Activated CD4-positive, alpha-beta T cell treated with anti-CD3 and anti-CD28 coated beads, Interleukin-2, amount 50 U/mL, for 4 hours (primary cell): Measurements from ENCODE around the gene ANK2.

Source experiments
- DNase-seq, 2 experiments: peaks; one replicate each; pipeline ENCODE4 v3.0.0-alpha.2; 2020

Gene ANK2

DNA sequence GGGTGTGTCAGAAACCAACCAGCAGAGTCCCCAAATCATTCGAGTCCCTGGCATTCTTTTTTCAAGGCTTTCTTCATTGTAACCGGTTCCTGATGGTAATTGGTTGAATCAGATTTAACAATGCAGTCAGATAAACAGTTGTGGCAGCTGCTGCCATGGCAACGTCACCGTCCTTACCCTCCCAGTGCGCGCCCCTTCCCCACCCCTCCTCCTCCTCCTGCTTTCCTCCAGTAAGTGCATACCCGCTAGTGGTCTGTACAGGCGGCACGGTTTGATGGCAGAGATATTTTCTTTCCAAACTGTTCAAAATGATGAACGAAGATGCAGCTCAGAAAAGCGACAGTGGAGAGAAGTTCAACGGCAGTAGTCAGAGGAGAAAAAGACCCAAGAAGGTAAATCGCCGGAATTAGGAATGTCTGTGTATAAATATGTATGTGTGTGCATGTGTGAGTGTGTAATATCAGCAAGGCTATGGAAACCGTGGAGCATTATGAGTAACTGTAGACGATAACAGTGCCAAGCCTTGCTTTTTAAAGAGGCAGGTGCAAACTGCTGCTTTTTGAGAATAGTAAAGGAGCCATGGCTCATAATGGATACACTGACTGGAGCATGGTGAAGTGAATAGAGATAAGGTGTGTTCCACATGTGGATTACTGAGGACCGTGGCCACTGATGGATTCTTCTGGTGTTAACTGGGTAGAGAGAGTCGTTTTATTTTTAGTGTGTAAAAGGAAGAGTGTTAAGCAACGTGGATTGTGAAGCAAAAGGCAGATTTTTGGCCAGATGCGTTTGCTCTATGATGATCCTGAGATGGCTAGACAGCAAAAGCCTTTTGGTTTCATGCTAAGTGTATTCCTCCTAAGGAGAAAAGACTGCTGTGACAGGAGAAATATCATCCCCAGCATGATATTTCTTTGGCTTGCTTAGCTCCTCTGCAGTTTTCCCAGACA, at the start of gene ANK2:
ANK2 (plus strand) TSS at position 233 of the 950 bp plus-strand sequence; CDS start at position 309, 76 bp downstream.
- no peak for DNase-seq

DNA sequence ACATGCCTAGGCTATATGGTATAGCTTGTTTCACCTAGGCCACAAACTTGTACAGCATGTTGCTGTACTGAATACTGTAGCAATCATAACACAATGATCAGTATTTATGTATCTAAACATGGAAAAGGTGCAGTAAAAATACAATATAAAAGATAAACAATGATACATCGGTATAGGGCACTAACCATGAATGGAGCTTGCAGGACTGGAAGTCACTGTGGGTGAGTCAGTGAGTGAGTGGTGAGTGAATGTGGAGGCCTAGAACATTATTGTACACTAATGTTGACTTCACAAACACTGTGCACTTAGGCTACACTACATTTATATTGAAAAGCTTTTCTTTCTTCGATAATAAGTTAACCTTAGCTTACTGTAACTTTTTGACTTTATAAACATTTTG, 45.6 kb upstream of the ANK2 start:
- no peak for DNase-seq

DNA sequence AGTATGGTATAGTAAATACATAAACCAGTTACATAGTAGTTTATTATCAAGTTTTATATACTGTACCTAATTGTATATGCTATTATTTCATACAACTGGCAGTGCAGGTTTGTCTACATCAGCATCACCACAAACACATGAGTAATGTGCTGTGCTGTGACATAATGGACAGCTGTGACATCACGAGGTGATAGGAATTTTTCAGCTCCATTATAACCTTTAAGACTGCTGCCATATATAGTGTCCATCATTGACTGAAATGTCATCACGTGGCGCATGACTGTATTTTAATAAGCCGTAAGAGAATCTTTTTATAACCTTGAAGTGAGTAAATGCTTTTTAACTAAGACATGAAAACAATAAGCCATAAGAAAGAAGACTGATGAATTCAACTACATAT, 44.8 kb upstream of the ANK2 start:
- no peak for DNase-seq

DNA sequence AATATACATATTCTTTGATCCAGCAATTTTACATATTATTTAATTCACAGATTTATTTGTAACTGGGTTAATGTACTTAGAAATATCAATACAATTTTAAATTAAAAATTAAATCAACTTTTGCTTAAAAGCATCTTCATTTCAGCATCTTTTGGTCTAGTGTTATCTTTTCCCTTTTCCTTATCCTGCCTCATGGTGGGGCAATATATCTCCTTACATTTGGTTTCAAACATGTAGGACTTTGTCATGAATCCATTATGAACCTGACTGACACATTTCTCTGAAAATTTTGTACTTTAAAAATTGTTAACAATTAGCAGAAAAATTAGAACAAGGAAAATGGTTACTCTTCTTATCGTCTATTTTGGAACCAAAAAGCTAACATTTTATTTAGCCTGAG, 42.8 kb upstream of the ANK2 start:
- no peak for DNase-seq

DNA sequence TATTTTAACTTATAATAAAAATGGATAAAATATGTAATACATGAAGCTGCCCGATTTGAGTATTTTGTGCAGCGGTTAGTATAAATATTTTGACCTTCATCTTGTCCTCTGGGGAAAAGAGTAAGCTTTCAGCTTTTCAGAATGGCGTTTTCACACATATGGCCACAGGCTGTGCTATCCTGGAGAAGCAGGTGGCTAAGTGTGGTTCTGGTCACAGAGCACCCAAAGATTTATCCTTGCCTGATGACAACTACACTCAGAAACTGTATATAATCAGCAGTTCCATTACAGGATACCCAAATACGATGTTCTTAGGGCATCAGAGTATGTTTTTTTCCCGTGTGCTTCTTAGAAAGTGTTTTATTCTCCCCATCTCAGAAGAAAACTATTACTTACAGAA, 42.3 kb upstream of the ANK2 start:
- no peak for DNase-seq

DNA sequence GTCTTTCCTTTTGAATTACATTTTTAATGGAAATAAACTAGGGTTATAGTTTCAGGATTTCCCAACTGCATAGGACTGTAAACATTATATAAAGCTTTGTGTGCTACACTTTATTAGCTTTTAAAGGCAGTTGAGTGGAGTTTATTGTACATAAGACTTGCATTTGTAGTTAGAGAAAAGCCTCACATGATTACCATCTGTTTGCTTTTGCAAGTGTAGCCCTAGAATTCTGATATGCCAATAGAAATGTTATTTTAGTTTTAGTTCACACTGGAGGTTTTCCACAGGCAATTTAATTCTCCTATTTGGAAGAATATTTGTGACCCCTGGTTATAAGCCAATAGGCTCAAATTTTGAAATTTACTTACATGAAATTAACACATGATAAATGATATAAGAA, 41.3 kb upstream of the ANK2 start:
- DNase-seq, result no peak

DNA sequence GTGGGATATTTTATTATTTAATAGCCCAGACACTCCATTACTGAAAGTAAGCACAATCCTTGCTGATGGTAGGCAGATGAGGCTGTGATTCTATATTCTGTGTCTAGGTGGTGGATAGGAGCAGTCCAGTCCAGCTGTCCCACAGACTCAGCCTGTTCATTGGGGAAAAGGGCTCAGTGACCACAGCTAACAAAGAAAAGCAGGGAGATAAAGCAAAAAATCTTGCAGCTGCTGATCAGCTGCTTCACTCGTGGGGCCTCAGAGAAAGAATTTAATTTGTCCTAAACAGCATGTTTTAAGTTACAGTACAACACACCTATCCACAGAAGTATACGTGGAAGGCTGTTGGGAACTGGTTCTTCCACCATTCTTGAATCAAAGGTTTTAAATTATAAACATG, 40.7 kb upstream of the ANK2 start:
- no peak for DNase-seq

DNA sequence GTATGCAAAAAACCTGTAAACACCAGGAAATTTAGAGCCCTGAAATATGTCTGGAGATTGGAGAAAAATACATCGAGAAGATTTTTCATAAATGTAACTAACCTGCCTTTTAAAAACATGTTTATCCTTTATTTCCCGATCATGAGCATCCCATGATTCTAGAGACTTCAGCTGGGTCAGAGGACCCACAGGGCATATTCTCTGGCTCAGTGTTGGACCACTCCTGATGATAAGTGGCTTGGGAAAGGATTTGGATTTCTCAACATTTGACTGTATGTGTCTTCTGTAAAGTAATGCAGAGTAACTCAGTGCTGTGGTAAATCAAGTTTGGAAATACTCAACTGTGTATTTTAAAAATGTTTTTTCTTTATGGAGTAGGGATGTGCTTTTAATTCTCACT, 40.0 kb upstream of the ANK2 start:
- no peak for DNase-seq

DNA sequence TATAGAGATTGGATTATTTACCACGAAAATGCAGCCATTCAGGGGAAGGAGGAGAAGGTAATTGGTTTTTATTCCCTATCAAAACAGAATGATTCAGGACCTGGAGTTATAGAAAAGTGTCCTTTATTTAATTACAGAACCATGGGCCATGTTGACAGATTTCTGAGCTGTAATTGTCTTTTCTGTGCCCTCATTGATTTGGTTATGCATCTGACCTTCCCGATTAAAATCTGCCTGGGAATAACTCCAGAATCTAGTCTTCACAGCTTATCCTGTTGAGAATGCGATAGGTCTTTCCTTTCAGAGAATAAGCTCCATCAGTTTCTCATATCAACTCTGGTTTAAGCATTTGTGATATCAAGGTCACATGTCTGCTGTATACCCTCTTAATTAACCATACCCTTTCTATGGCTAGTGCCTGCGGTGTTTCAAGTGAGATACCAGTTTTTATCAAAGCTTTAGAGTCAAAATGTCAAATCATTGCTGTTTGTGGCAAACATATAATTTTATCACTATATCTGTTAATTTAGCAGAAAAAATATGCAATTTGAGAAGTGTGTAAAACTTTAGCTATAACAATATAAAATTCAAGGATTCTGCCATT, 37.2 kb upstream of the ANK2 start:
- no peak for DNase-seq

DNA sequence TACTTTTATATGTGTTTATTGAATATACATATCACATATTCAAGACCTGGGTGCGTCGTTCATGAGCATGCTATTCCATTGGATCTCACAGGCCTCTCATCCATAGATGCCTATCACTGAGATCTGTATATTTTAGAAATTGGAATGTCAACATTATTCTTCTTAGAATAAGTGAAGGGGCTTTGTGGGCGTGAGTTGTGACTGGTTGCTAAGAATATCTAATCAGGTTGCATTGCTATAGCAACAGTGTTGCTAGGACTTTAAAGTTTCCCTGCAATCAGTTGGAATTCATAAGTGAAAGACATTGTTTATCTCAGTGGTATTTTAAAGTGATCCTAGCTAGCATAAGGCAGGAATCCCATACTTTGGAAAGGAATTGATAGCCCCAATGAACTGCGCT, 36.7 kb upstream of the ANK2 start:
- DNase-seq, result no peak

DNA sequence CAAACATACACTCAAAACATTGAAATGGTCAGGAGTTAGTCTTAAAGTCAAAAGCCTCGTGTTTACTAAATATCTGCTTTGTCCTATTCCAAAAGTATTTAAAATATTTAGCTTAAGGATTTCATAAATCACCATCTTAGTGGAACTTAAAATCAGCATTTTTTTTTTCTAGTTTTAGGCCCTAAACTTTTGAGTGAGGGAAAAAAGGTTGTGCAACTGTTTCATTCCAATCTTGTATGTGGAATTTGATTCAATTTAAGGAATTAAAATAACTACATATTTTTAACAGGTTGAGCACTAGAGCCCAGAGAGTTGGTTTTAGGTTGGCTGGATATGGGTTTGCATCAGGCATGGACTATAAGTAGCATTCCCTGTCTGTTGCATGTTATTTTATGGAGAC, 35.7 kb upstream of the ANK2 start:
- no peak for DNase-seq

DNA sequence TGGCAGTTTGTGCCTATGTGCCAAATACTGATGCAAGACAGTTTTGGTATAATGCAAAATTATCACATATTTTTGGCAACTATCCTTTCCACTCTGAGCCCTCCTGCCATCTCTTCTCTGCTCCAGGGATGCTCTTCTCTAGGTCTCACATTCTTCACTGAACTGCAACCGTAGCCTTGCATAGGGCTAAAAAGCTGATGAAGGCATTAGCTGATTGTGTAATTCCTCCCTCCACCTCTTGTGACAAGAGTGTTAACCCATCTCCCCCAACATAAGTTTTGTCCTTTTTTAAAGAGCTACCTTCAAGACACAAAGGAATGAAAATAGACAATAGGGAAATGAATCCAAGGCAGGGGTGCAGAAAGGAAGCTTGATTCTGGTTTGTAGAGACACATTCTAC, 33.1 kb upstream of the ANK2 start:
- DNase-seq, result no peak

DNA sequence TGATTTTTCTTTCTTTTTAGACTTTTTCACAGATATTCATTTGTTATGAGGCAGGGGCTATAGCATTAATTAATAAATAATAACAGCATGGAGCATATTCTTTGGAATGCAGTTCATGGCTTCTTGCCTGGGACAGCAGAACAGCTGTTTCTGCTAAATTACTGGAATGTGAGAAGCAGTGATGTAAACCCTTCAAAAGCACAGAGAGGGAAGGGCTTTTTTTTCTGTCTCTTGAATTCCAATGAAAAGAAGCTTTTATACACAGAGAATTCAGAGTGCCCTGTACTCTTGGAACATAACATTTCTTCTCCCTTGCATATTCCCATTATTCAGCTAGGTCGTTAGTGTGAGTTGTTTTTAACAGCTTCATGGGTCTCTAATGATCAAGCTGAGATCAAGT, 28.5 kb upstream of the ANK2 start:
- no peak for DNase-seq

DNA sequence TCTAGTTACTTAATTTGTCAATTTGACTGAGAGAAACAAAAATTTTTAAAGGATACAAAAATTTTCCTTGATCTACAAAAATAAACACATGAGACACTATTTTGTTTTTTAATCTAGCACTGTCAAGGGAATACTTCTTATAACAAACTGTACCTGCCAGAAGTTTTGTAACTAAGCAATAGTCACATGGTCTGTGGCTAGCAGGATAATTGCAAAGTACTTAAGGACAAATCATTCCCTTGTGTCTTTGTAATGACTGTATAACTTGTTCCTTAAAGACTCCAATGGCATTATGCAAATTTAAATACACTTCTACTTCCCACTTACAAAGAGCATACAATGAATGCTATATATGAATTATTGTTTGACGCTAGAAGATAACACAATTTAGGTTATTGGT, 25.1 kb upstream of the ANK2 start:
- DNase-seq, result no peak

DNA sequence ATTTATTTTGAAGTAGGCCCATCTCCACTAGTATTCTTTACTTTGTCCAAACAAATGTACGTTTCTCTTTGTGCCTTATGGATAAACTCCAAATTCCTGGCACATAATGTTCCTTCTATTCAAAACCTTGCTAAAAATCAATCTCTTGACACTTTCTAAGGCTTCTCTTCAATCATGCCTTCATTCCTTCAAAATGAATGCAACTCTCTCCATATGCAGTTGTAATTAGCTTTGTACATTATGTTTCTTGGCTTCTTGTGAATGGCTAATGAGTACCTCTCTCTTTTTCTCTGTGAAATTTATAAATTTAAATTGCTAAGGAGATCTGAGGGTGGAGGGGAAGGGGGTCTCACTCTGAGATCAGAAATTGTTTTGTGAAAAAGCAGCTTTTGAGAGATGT, 24.0 kb upstream of the ANK2 start:
- no peak for DNase-seq

DNA sequence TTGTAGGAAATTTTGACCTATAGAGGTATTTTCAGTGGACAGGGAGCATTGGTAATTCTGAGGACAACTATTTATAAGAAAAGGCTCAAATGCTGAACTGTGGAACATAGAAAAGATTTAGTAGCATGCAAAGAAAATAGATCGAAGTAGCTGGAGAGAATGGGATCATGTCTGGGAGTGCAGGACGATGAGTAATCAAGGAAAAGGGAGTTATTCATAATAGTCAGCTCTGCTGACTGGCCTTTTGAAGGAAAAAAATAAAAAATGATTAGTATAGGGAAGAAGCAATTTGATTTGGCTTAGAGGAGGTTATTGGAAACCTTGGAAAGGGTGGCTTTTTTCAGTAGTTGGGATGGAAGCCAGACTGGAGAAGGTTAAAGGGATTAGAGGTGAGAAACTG, 22.9 kb upstream of the ANK2 start:
- DNase-seq, result no peak

DNA sequence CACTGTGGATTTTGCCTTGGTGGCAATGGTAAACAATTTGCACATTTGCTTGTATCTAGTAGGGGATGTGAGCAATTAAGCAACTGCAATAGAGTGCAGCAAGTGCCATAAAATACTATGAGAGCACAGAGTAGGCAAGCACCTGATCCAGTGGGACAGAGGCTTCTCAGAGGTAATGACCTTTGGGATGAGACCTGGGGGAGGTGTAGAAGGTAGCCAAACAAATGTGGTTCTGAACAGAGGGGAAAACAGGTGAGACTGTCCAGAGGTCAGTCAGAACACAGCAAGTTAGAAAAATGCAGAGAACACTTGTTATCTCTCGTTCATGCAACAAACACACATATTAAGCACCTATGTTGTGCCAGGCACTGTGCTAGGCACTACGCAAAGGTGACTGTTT, 21.4 kb upstream of the ANK2 start:
- no peak for DNase-seq

DNA sequence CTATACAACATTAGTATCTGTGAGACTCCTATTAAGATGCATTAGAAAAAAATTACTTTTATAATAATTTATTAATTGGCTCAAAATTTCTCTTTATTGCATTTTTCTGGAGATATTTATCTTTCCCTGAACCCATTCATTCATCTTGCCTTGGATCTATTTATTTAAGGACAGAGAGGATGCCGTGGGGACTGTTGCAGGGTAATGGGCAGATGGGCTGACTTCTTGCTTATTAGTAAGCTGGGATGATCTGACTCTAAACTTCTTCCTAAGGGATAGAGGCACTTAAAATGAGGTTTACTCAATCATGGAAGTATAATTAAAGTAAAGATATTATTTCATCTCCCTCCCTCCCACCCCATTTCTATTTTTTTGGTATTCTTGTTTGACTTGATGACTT, 18.2 kb upstream of the ANK2 start:
- no peak for DNase-seq

DNA sequence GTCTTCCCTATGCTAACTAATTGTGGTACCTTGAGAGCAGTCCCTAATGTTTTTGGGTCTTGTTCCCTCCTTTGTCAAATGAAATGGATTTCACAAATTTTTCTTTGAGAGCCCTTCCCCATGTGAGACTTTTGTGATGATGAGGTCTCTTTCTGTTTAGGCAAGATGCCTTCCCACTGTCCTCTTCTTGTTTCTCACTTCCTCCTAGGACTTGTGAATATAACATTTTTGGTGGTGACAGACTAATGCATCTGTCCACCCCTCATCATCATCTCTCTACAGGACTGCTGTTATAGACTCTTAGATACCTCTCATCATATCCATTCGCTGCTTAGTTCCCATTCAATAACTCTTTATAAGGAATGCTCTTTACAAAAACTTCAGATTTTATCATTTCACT, 8.7 kb upstream of the ANK2 start:
- DNase-seq, result no peak

DNA sequence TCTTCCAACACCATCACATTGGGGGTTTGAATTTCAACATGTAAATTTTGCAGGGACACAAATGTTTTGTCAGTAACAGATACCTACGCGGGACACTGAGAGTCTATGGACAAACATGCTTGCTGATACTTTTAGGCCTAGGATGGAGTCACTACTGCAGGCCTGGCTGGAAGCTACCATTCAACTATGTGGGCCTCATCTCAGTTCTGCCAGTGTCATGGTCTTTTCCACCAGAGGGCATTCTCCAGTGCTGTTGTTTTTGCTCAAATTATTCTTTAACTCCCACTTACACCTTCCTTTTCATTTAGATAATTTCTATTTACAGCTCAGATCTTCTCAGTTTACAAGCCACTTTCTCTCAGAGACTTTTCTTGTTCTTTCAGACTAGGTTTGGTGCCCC, 7.0 kb upstream of the ANK2 start:
- no peak for DNase-seq

DNA sequence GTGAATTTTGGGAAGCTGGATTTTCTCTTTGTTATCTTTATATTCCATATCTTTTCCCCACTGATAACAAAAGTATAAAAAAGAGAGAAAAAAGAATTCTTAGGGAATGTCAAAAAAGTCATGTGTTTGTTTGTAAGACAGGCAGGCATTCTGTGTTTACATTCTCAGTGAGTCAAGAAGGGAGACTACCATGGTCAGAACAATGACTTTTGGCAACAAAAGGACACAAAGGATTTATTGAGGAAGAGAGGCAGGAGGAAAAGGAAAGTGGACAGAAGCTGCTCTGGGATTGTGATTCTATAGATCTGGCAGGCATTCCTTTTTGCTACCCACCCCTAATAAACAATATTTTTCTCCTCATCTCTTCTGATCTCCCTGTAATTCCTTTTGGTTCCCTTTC, 5.9 kb upstream of the ANK2 start:
- no peak for DNase-seq

DNA sequence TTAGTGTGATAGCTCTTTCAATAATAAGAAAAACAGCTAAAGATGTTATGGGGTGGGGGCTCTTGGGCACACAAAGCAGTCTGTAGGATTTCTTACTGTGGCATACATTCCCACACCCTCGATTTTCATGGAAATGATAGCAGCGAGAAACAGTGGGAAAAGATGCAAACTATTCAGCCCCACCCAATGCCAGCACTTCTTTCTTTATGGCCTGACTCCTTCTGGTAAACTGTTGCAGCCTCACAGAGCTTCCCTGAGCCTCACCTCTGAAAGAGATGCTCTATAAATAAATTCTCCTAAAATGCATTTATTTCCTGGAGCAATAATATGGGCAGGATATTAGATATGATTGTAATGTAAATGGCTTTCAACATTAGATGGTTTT, 910 bp downstream of the ANK2 start:
- DNase-seq, result no peak

DNA sequence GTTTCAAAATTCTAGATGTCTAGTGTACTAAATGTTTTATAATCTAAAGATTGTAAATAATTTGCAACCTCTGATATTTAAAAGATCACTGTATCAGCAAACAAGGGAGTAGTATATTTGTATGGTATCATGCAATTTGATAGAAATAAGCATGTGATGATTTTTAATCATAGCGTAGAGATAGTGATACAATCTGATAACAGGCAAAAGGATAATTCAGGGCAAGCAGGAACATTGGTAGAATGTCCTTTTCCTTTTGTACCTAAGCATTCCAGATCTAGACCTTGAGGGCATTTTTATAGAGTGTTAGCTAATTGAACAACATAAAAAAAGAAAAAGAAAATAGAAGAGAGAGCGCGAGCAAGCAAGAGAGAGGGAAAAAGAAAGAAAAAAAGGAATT, 1.4 kb downstream of the ANK2 start:
- no peak for DNase-seq

DNA sequence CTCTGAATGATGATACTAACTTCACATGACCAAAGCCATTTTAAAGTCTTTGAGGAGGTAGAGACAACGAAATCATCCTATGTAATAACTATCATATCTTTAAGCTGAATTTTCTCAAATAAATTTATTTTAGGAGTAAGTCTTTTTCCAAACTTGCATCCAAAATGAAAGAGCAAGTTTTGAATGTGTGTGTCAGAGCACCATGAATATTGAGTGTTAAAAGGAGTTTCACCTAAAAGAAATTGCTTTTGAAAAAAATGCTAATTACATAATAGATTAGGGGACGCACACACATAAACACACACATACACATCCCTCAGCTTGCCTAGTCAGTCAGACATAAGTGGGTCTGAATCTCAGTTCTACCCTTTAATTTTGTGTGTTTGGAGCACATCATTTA, 1.9 kb downstream of the ANK2 start:
- DNase-seq, result no peak
